Stimulated activated CD8-positive, alpha-beta memory T cell treated with anti-CD3 and anti-CD28 coated beads, Interleukin-12 subunit alpha, Interleukin-12 subunit beta, amount 100 ng/mL, for 4 hours (primary cell): ENCODE data around the gene TJP1.
"Not testable (repeated sequence)": the region's sequence is repeated elsewhere in the genome, so short reads cannot be mapped to it uniquely, and the experiment has no call there.

Experiments
- DNase-seq: peaks from one replicate; pipeline ENCODE4 v3.0.0-alpha.2; 2020; ENCODE audit warnings: low read depth

TJP1 gene

GRCh38 chr15:29681166-29681845 lies 141.0 kb downstream of the TJP1 start:
- no peak for DNase-seq

GRCh38 chr15:29680465-29681165 lies 141.7 kb downstream of the TJP1 start:
- no peak for DNase-seq

- DNase-seq, result no peak
Observed at GRCh38 chr15:29678504-29679034, 143.7 kb downstream of the TJP1 start.

- DNase-seq, result no peak
Observed at GRCh38 chr15:29677871-29678461, 144.3 kb downstream of the TJP1 start.

GRCh38 chr15:29677455-29677854 lies 144.8 kb downstream of the TJP1 start:
- no peak for DNase-seq

GRCh38 chr15:29676961-29677402 lies 145.3 kb downstream of the TJP1 start:
- no peak for DNase-seq

GRCh38 chr15:29676374-29676960 lies 145.8 kb downstream of the TJP1 start:
- DNase-seq, result not testable (repeated sequence)

- no peak for DNase-seq
Observed at GRCh38 chr15:29675791-29676301, 146.4 kb downstream of the TJP1 start.

- no peak for DNase-seq
Observed at GRCh38 chr15:29674661-29675533, 147.4 kb downstream of the TJP1 start.

- DNase-seq, result no peak
Observed at GRCh38 chr15:29672923-29673809, 149.1 kb downstream of the TJP1 start.

GRCh38 chr15:29672446-29672845 lies 149.8 kb downstream of the TJP1 start:
- DNase-seq, result no peak

GRCh38 chr15:29672046-29672445 lies 150.2 kb downstream of the TJP1 start:
- DNase-seq, result not testable (repeated sequence)

- no peak for DNase-seq
Observed at GRCh38 chr15:29670998-29671981, 151.0 kb downstream of the TJP1 start.

- DNase-seq, result no peak
Observed at GRCh38 chr15:29670266-29670665, 152.0 kb downstream of the TJP1 start.

- DNase-seq, result no peak
Observed at GRCh38 chr15:29669823-29670222, 152.4 kb downstream of the TJP1 start.

GRCh38 chr15:29668120-29668602 lies 154.1 kb downstream of the TJP1 start:
- DNase-seq, result no peak

- no peak for DNase-seq
Observed at GRCh38 chr15:29666241-29666640, 156.0 kb downstream of the TJP1 start.

- DNase-seq, result no peak
Observed at GRCh38 chr15:29665444-29666003, 156.7 kb downstream of the TJP1 start.

GRCh38 chr15:29664406-29664805 lies 157.9 kb downstream of the TJP1 start:
- DNase-seq, result no peak
